ENCODE results near the gene ROR1. TPM values are rescaled to one million over a fixed set of nuclear protein-coding genes. Genes with fewer than 3 reads are reported as not detected.

Gene ROR1
- total RNA-seq, 1 experiment from 2014 or later, result 33.8 TPM

DNA sequence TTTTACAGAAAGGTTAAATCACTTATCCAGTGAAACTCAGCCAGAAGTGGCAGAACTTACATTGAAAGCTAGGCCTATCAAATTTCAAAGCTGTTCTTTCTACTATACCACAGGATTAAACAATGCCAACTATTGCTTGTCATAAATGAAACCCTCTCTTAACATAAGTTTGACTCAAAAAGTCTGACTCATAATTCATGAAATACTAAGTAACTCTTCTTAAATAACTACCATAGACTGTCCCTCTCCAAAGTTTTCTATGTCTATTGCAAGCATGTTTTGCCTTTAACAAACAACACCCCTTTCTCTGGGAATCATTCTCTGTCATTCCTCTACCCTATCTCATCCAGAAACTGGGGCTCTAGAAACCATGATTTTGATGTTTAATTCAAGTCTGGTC is 320.1 kb downstream of the ROR1 start:
- H3K27ac Mint-ChIP-seq (ENCODE audit: unreplicated experiment), result no peak overlapping the region

DNA sequence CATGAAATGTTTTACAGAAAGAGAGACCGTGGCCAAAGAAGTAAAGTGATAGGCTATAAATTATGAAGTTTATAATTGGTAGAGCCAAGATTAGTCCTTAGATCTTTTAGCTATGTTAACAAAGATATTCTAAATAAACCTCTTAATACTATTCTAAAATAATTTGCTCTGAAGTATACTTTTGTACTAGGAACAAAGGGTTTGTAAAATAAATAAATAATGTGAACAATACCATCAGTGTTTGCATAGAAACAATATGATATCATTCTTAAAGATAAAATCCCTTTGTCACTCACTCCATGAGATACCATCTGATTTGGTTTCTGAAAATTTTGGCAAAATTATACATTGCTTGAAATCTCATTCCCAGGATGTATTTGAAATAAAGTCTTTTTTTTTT is 322.0 kb downstream of the ROR1 start:
- H3K27ac Mint-ChIP-seq (ENCODE audit: unreplicated experiment), result no peak overlapping the region
- CTCF ChIA-PET, result no interaction called here
- DNase-seq, result no peak
- peaks cover 34% of the 10 kb centered on the region for H3K4me1 Mint-ChIP-seq (ENCODE audit: low read depth, unreplicated experiment)
- BruUV-seq (replicated peaks), result no TSS peak
- no peak for TF ChIP-seq CTCF (IDR thresholded peaks at IDR 0.05; ENCODE audit: unreplicated experiment)
- no peak overlapping the region for H3K4me3 Mint-ChIP-seq (ENCODE audit: low read depth, unreplicated experiment)
- H3K9me3 Mint-ChIP-seq (ENCODE audit: low read depth, unreplicated experiment), result no peaks in the 10 kb centered on the region
- H3K36me3 Mint-ChIP-seq (ENCODE audit: insufficient read depth, unreplicated experiment), result no peaks in the 10 kb centered on the region
- intact Hi-C loops (cut with micrococcal nuclease; ENCODE audit: unreplicated experiment), result no loop called here
- no peaks in the 10 kb centered on the region for H3K27me3 Mint-ChIP-seq (ENCODE audit: unreplicated experiment)

More for the DNA sequence above, 320.1 kb downstream of the ROR1 start:
- Mint-ChIP-seq H3K36me3 (ENCODE audit: insufficient read depth, unreplicated experiment) (no peaks in the 10 kb centered on the region), H3K4me1 (ENCODE audit: low read depth, unreplicated experiment) (peaks cover 34% of the 10 kb centered on the region), H3K4me3 (ENCODE audit: low read depth, unreplicated experiment) (no peak overlapping the region), H3K27me3 (ENCODE audit: unreplicated experiment) (no peaks in the 10 kb centered on the region), H3K9me3 (ENCODE audit: low read depth, unreplicated experiment) (no peaks in the 10 kb centered on the region)
- TF ChIP-seq CTCF (IDR thresholded peaks at IDR 0.05; ENCODE audit: unreplicated experiment), result no peak
- intact Hi-C loops (cut with micrococcal nuclease; ENCODE audit: unreplicated experiment), result no loop called here
- CTCF ChIA-PET, result no interaction called here
- no peak for DNase-seq
- no TSS peak for BruUV-seq (replicated peaks)

DNA sequence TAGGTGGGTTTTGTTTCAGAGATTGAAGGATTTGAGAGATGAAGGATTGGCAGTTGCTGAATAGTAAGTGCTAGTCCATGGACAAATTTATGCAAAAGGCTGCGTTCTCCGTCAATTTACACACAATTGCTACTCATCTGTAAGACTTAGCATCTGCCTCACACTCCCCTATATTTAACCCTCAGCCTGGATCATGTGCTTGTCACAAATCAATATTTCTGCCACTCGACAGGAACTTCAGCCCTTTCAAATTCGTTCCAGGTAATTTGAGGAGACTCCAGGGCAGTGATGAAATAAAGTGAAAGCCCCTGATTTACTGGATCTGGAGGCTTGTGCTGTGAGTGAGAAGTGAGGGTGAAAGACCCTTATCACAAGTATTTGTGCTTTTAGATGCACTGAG is 324.0 kb downstream of the ROR1 start:
- no TSS peak for BruUV-seq (replicated peaks)
- Mint-ChIP-seq H3K27ac (ENCODE audit: unreplicated experiment) (no peak overlapping the region), H3K4me1 (ENCODE audit: low read depth, unreplicated experiment) (peaks cover 28% of the 10 kb centered on the region), H3K36me3 (ENCODE audit: insufficient read depth, unreplicated experiment) (no peaks in the 10 kb centered on the region), H3K9me3 (ENCODE audit: low read depth, unreplicated experiment) (no peaks in the 10 kb centered on the region), H3K4me3 (ENCODE audit: low read depth, unreplicated experiment) (no peak overlapping the region), H3K27me3 (ENCODE audit: unreplicated experiment) (no peaks in the 10 kb centered on the region)
- CTCF ChIA-PET, result interaction anchor here (0.9 kb wide), 1 partner anchor 620 kb away, joined by 4 read pairs; no protein-coding TSS in a partner anchor
- DNase-seq, result peak; percentile 3
- TF ChIP-seq CTCF (IDR thresholded peaks at IDR 0.05; ENCODE audit: unreplicated experiment), result no peak
- intact Hi-C loops (cut with micrococcal nuclease; ENCODE audit: unreplicated experiment), result no loop called here

DNA sequence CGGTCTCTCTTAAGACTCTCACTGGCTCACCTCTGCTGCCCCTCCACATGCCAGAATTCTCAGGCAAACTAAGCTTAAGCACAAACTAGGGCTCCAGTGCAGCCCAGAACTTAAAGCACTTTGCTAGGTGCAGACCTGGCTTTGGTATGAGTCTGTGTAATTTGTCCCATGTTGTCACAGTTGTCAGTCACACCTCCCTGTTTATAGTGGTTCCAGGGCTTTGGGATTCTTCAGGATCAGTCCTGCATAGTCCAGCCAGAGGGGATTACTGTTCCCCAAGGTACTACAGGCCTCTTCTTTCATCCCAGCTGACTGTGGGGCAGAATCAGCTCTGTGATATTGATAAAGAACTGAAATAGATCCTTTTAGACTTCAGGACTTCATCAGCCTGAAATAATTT is 324.6 kb downstream of the ROR1 start:
- no peak for TF ChIP-seq CTCF (IDR thresholded peaks at IDR 0.05; ENCODE audit: unreplicated experiment)
- CTCF ChIA-PET, result no interaction called here
- intact Hi-C loops (cut with micrococcal nuclease; ENCODE audit: unreplicated experiment), result no loop called here
- DNase-seq, result no peak
- no peak overlapping the region for H3K4me3 Mint-ChIP-seq (ENCODE audit: low read depth, unreplicated experiment)
- H3K36me3 Mint-ChIP-seq (ENCODE audit: insufficient read depth, unreplicated experiment), result no peaks in the 10 kb centered on the region
- peaks cover 22% of the 10 kb centered on the region for H3K4me1 Mint-ChIP-seq (ENCODE audit: low read depth, unreplicated experiment)
- BruUV-seq (replicated peaks), result no TSS peak
- H3K27me3 Mint-ChIP-seq (ENCODE audit: unreplicated experiment), result no peaks in the 10 kb centered on the region
- no peaks in the 10 kb centered on the region for H3K9me3 Mint-ChIP-seq (ENCODE audit: low read depth, unreplicated experiment)
- no peak overlapping the region for H3K27ac Mint-ChIP-seq (ENCODE audit: unreplicated experiment)

Data from Calu3 (cell line).